AG04449 (cell line): ENCODE data around the gene ACOX1.

Source experiments
- CTCF ChIA-PET: fragments of 350-600 bp; formaldehyde crosslinking; extraction: SDS; loops from one replicate; lab custom pipeline; 2021; ENCODE audit warnings: antibody characterized with exemption; lab: Yijun Ruan, JAX
- POLR2A ChIA-PET: fragments of 400-600, 350-600 bp; formaldehyde crosslinking; extraction: SDS; loops from one replicate; lab custom pipeline; 2020; ENCODE audit warnings: antibody characterized with exemption, inconsistent platforms; lab: Yijun Ruan, JAX
- DNase-seq: peaks from one replicate; pipeline ENCODE4 v3.0.0-alpha.2; 2010; ENCODE audit warnings: low read depth, low spot score
- H3K4me3 ChIP-seq: 2 replicates; pipeline ENCODE4 v1.5.1; 2011; ENCODE audit warnings: low read depth, mild to moderate bottlenecking, control low read depth, low read length
- CTCF ChIP-seq: IDR thresholded peaks from one replicate; pipeline ENCODE4 v1.5.1; 2011; ENCODE audit warnings: mild to moderate bottlenecking, moderate library complexity, low read length, control low read depth, inconsistent platforms; ENCODE audit not compliant: insufficient read depth; ENCODE audit errors: missing control alignments

Gene ACOX1

GRCh38 chr17:76017481-76018339 lies 38.7 kb upstream of the ACOX1 start:
- CTCF ChIA-PET: interaction anchor here (0.9 to 15.6 kb wide), 7 partner anchors 10 to 280 kb away, joined by 3 to 363 read pairs (median 8); partner anchors contain the start of gene CDK3

GRCh38 chr17:76014925-76015261 lies 35.9 kb upstream of the ACOX1 start:
- DNase-seq: no peak
- ChIA-PET POLR2A (no interaction called here), CTCF (interaction anchor here (0.6 to 17.3 kb wide), 40 partner anchors 9 to 383 kb away, joined by 3 to 363 read pairs (median 7); partner anchors contain the start of genes CDK3, EXOC7, MRPL38 and SRP68)
- no peak overlapping the region for H3K4me3 ChIP-seq
- no peak for TF ChIP-seq CTCF

More at GRCh38 chr17:76017481-76018339, 38.7 kb upstream of the ACOX1 start:
- DNase-seq: no peak
- H3K4me3 ChIP-seq: no peak overlapping the region
- TF ChIP-seq CTCF: no peak
- POLR2A ChIA-PET: interaction anchor here (0.6 to 0.8 kb wide), 2 partner anchors 10 to 448 kb away, joined by 3 read pairs; no protein-coding TSS in a partner anchor

GRCh38 chr17:76014100-76014924 lies 35.3 kb upstream of the ACOX1 start:
- POLR2A ChIA-PET: no interaction called here
- CTCF ChIA-PET: interaction anchor here (0.6 to 17.3 kb wide), 70 partner anchors 8 to 384 kb away, joined by 3 to 363 read pairs (median 5); partner anchors contain the start of genes CDK3, EVPL, EXOC7 and MRPL38
- no peak overlapping the region for H3K4me3 ChIP-seq
- peak; percentile 92 for TF ChIP-seq CTCF
- DNase-seq: no peak

GRCh38 chr17:76013377-76013932 lies 34.5 kb upstream of the ACOX1 start:
- DNase-seq: no peak
- POLR2A ChIA-PET: no interaction called here
- H3K4me3 ChIP-seq: no peak overlapping the region
- TF ChIP-seq CTCF: no peak
- CTCF ChIA-PET: interaction anchor here (0.6 to 17.3 kb wide), 60 partner anchors 10 to 385 kb away, joined by 3 to 363 read pairs (median 5); partner anchors contain the start of genes CDK3, EVPL, EXOC7 and MRPL38

GRCh38 chr17:76011951-76012350 lies 33.0 kb upstream of the ACOX1 start:
- DNase-seq: no peak
- no peak overlapping the region for H3K4me3 ChIP-seq
- ChIA-PET CTCF (interaction anchor here (0.6 to 17.3 kb wide), 13 partner anchors 9 to 287 kb away, joined by 3 to 363 read pairs (median 6); partner anchors contain the start of genes CDK3 and MRPL38), POLR2A (no interaction called here)
- no peak for TF ChIP-seq CTCF
